Measurements from ENCODE around the gene LYVE1. TPM values are rescaled to one million over a fixed set of nuclear protein-coding genes. Genes with fewer than 3 reads are reported as not detected.

The LYVE1 gene
- total RNA-seq, 4 donors from 2014 or later = 12.1 to 30.2 (median 19.2) TPM

DNA sequence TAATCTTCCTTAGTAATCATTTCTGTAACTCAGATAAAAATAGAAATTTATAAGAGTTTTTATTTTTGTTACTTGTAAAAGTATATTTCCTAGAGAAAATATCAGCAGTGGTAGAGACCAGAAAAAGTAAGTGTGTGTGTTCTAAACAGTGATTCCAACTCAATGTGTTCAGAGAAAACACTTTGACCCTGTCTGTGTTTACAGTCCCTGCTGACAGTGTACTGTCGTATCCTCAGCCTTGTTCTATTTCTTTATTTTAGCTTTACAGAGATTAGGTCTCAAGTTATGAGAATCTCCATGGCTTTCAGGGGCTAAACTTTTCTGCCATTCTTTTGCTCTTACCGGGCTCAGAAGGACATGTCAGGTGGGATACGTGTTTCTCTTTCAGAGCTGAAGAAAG, 10.2 kb downstream of the LYVE1 start:
- in situ Hi-C loops (cut with MboI; ENCODE audit: low sequenced_read_pairs in 4 of 4) (no loop called here), intact Hi-C loops (cut with DNase I; ENCODE audit: low total_unique reads) (no loop called here)
- no peak overlapping the region for H3K4me3 ChIP-seq
- no peak overlapping the region for H3K27ac ChIP-seq
- H3K9me3 ChIP-seq = no peaks in the 10 kb centered on the region
- H3K27me3 ChIP-seq = no peaks in the 10 kb centered on the region
- no peak for DNase-seq
- H3K36me3 ChIP-seq = no peaks in the 10 kb centered on the region
- no peak for ATAC-seq
- peaks cover 0 to 15% of the 10 kb centered on the region in 2 donors for H3K4me1 ChIP-seq
- TF ChIP-seq, protein P1, sequence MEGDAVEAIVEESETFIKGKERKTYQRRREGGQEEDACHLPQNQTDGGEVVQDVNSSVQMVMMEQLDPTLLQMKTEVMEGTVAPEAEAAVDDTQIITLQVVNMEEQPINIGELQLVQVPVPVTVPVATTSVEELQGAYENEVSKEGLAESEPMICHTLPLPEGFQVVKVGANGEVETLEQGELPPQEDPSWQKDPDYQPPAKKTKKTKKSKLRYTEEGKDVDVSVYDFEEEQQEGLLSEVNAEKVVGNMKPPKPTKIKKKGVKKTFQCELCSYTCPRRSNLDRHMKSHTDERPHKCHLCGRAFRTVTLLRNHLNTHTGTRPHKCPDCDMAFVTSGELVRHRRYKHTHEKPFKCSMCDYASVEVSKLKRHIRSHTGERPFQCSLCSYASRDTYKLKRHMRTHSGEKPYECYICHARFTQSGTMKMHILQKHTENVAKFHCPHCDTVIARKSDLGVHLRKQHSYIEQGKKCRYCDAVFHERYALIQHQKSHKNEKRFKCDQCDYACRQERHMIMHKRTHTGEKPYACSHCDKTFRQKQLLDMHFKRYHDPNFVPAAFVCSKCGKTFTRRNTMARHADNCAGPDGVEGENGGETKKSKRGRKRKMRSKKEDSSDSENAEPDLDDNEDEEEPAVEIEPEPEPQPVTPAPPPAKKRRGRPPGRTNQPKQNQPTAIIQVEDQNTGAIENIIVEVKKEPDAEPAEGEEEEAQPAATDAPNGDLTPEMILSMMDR (IDR thresholded peaks at IDR 0.05 in 4 of 5, conservative IDR thresholded peaks at IDR 0.05 in 1 of 5) = no peak

DNA sequence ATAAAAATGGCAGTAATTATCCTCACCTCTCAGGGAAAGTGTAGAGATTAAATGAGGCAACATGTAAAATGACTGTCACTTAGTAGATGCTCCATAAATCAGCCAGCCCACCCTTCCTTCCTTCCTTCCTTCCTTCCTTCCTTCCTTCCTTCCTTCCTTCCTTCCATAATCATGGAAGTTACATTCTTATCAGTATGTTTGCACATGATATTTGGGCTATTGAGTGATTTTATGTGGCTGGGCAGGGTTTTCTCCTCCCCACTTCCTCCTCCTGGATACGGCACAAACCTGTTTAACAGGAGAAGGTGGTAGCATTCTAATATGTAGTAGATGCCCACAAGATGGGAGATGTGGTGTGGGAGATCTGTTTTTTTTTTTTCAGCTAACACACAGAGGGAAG, 11.9 kb downstream of the LYVE1 start:
- Histone ChIP-seq H3K36me3 (no peaks in the 10 kb centered on the region), H3K9me3 (no peaks in the 10 kb centered on the region), H3K4me1 (peaks cover 0 to 14% of the 10 kb centered on the region in 2 donors), H3K27me3 (no peaks in the 10 kb centered on the region), H3K4me3 (no peak overlapping the region), H3K27ac (no peak overlapping the region)
- TF ChIP-seq, protein P1 (IDR thresholded peaks at IDR 0.05 in 4 of 5, conservative IDR thresholded peaks at IDR 0.05 in 1 of 5) = no peak
- no peak for TF ChIP-seq POLR2A (IDR thresholded peaks at IDR 0.05)
- in situ Hi-C loops (cut with MboI; ENCODE audit: low sequenced_read_pairs in 4 of 4) (no loop called here), intact Hi-C loops (cut with DNase I; ENCODE audit: low total_unique reads) (no loop called here)
- no peak for DNase-seq
- ATAC-seq = no peak

DNA sequence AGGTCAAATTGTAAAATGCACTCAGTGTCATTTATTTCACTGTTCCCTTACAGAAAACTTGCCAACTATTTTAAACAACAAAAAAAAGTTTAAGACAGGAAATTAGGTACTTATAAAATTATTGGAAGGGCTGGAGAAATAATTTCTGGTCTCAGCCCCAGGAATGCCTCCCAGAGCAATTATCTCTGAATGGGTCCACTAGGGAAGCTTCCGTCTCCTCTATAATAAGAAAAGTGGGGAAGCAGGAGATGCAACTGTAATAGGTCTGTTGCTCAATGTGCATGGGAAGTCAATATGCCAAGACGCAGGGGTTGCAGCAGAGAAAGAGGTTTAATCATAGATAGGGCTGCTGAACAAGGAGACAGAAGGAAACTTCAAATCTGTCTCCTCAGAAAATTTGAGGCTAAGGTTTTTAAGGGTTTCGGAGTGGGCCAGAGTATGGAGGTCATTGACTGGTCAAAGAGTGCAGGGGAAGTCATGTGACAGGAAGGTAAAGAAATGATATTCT, 16.6 kb downstream of the LYVE1 start:
- Histone ChIP-seq H3K9me3 (no peaks in the 10 kb centered on the region), H3K27ac (no peak overlapping the region), H3K27me3 (no peaks in the 10 kb centered on the region), H3K4me3 (no peak overlapping the region), H3K36me3 (no peaks in the 10 kb centered on the region), H3K4me1 (no peaks in the 10 kb centered on the region)
- intact Hi-C loops (cut with DNase I; ENCODE audit: low total_unique reads) (no loop called here), in situ Hi-C loops (cut with MboI; ENCODE audit: low sequenced_read_pairs in 4 of 4) (no loop called here)
- TF ChIP-seq, protein P1 (IDR thresholded peaks at IDR 0.05 in 4 of 5, conservative IDR thresholded peaks at IDR 0.05 in 1 of 5) = no peak
- TF ChIP-seq POLR2A (IDR thresholded peaks at IDR 0.05) = no peak
- DNase-seq (no peak), ATAC-seq (no peak)

DNA sequence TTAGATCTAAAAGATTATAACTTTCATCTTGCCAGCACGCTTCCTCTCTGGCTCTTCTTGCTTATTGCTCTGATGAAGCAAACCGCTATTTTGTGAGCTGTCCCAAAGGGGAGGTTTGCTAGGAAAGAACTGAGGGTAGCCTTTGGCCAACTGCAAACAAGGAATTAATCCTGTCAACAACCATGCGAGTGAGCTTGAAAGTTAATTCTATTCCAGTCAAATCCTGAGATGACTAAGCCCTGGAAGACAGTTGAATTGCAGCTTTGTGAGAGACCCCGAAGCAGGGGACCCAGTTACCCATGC, 17.2 kb downstream of the LYVE1 start:
- no peaks in the 10 kb centered on the region for H3K9me3 ChIP-seq
- no peaks in the 10 kb centered on the region for H3K27me3 ChIP-seq
- H3K36me3 ChIP-seq = no peaks in the 10 kb centered on the region
- no peak overlapping the region for H3K4me3 ChIP-seq
- ATAC-seq = no peak
- in situ Hi-C loops (cut with MboI; ENCODE audit: low sequenced_read_pairs in 4 of 4) (no loop called here), intact Hi-C loops (cut with DNase I; ENCODE audit: low total_unique reads) (no loop called here)
- H3K4me1 ChIP-seq = no peaks in the 10 kb centered on the region
- no peak for DNase-seq
- H3K27ac ChIP-seq = no peak overlapping the region
- no peak for TF ChIP-seq POLR2A (IDR thresholded peaks at IDR 0.05)
- TF ChIP-seq, protein P1 (IDR thresholded peaks at IDR 0.05 in 4 of 5, conservative IDR thresholded peaks at IDR 0.05 in 1 of 5) = no peak
